ENCODE results near the gene FAM229A. TPM values are rescaled to one million over a fixed set of nuclear protein-coding genes. Genes with fewer than 3 reads are reported as not detected.

The FAM229A gene
- total RNA-seq, 2 donors from 2014 or later, result 0.89 to 7.5 TPM

DNA sequence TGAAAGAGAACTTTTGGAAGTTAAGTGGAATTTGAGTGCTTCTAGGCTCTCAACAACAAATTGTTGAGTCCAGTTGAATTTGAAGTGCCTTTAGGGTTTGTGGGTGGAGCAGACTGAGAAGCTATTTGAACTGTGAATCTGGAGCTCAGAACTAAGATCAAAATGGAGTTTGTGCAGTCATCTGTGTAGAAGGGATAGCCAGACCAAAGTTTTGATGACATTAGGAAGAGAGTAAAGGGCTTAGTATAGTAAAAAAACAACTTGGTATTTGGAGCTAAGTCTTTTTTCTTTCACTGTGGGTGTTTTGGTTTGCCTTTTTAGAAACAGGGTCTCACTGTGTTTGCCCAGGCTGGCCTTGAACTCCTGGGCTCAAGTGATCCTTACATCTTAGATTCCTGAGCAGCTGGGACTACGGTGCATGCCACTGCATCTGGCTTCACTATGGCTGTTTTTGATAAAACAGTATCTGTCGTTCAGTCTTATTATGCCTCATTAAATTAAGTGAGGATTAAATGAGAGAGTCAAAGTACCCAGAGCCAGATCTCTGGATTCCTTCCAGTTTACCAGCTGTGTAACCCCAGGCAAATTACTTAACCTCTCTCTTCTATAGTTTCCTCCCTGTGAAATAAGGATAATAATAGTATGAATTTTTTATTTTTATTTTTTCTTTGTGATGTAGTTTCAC is 50.4 kb downstream of the FAM229A start:
- H3K27ac ChIP-seq, result no peak overlapping the region
- H3K27me3 ChIP-seq, result no peaks in the 10 kb centered on the region
- peaks cover 0 to 7% of the 10 kb centered on the region in 2 donors for H3K4me1 ChIP-seq
- H3K36me3 ChIP-seq, result peaks cover under 1% of the 10 kb centered on the region
- TF ChIP-seq, protein P1, sequence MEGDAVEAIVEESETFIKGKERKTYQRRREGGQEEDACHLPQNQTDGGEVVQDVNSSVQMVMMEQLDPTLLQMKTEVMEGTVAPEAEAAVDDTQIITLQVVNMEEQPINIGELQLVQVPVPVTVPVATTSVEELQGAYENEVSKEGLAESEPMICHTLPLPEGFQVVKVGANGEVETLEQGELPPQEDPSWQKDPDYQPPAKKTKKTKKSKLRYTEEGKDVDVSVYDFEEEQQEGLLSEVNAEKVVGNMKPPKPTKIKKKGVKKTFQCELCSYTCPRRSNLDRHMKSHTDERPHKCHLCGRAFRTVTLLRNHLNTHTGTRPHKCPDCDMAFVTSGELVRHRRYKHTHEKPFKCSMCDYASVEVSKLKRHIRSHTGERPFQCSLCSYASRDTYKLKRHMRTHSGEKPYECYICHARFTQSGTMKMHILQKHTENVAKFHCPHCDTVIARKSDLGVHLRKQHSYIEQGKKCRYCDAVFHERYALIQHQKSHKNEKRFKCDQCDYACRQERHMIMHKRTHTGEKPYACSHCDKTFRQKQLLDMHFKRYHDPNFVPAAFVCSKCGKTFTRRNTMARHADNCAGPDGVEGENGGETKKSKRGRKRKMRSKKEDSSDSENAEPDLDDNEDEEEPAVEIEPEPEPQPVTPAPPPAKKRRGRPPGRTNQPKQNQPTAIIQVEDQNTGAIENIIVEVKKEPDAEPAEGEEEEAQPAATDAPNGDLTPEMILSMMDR (IDR thresholded peaks at IDR 0.05), result no peak
- no peaks in the 10 kb centered on the region for H3K9me3 ChIP-seq
- no peak overlapping the region for H3K4me3 ChIP-seq
- DNase-seq (ENCODE audit: low spot score), result no peak

Other genes with a start within 250 kb of the FAM229A start
- 10 to 100 TPM; 16.1 to 29.4 TPM for gene TXLNA, start 182.8 kb downstream of the FAM229A start, total RNA-seq
- gene CCDC28B, start 161.9 kb downstream of the FAM229A start, total RNA-seq, result 10 to 100 TPM in 1 of 2 donors, 1 to 10 TPM in 1; 9.5 to 11.2 TPM
- 1 to 10 TPM in 1 of 2 donors, under 1 TPM in 1; 0.48 to 1.3 TPM for gene IQCC, start 156.8 kb downstream of the FAM229A start, total RNA-seq
- not detected for gene DCDC2B, start 153.4 kb downstream of the FAM229A start, total RNA-seq
- 1 to 10 TPM; 8.1 to 8.9 TPM for gene TMEM234, start 140.1 kb downstream of the FAM229A start, total RNA-seq
- gene EIF3I, start 140.1 kb downstream of the FAM229A start, total RNA-seq, result 100 to 1,000 TPM; 123 to 131 TPM
- 1 to 10 TPM; 2.1 to 6.4 TPM for gene FAM167B, start 115.3 kb downstream of the FAM229A start, total RNA-seq
- under 1 TPM; 0.74 to 0.98 TPM for gene LCK, start 111.2 kb downstream of the FAM229A start, total RNA-seq
- gene HDAC1, start 70.4 kb downstream of the FAM229A start, total RNA-seq, result 10 to 100 TPM; 21.8 to 28.0 TPM
- 10 to 100 TPM in 1 of 2 donors, 1 to 10 TPM in 1; 9.5 to 34.5 TPM for gene MARCKSL1, start 26.3 kb downstream of the FAM229A start, total RNA-seq
- under 1 TPM; 0.63 to 0.70 TPM for gene TSSK3, start 54 bp upstream of the FAM229A start, total RNA-seq
- gene BSDC1, start 32.0 kb upstream of the FAM229A start, total RNA-seq, result 10 to 100 TPM; 47.1 to 49.7 TPM
- gene ZBTB8B, start 102.6 kb upstream of the FAM229A start, total RNA-seq, result under 1 TPM in 1 of 2 donors, not detected in 1; 0.04 TPM
- 1 to 10 TPM; 3.3 to 4.8 TPM for gene ZBTB8A, start 176.9 kb upstream of the FAM229A start, total RNA-seq